ENCODE measurements around the gene ITPRID2.
"Not testable (repeated sequence)": the region's sequence is repeated elsewhere in the genome, so short reads cannot be mapped to it uniquely, and the experiment has no call there.

ITPRID2 gene

GRCh38 chr2:181959508-181959907, 68.0 kb downstream of the ITPRID2 start:
- DNase-seq (ENCODE audit: low read depth) = no peak

- DNase-seq (ENCODE audit: low read depth) = not testable (repeated sequence)
These were observed 69.6 kb downstream of the ITPRID2 start for GRCh38 chr2:181961167-181961566.

- no peak for DNase-seq (ENCODE audit: low read depth)
These were observed 70.6 kb downstream of the ITPRID2 start for GRCh38 chr2:181962142-181962541.

GRCh38 chr2:181970160-181970794, 78.7 kb downstream of the ITPRID2 start:
- DNase-seq (ENCODE audit: low read depth) = no peak

- no peak for DNase-seq (ENCODE audit: low read depth)
These were observed 79.5 kb downstream of the ITPRID2 start for GRCh38 chr2:181971032-181971431.

GRCh38 chr2:181972431-181973170, 81.1 kb downstream of the ITPRID2 start:
- DNase-seq (ENCODE audit: low read depth) = no peak

GRCh38 chr2:181973171-181973783, 81.7 kb downstream of the ITPRID2 start:
- no peak for DNase-seq (ENCODE audit: low read depth)

- no peak for DNase-seq (ENCODE audit: low read depth)
These were observed 86.3 kb downstream of the ITPRID2 start for GRCh38 chr2:181977661-181978350.

GRCh38 chr2:181978351-181979150, 87.0 kb downstream of the ITPRID2 start:
- DNase-seq (ENCODE audit: low read depth) = no peak
